Dedifferentiated amniotic fluid mesenchymal stem cell (primary cell): ENCODE results near the gene NUMB.

Experiments
- DNase-seq: peaks from one replicate; pipeline ENCODE4 v3.0.0-alpha.2; 2016; ENCODE audit errors: extremely low spot score

Gene NUMB

DNA sequence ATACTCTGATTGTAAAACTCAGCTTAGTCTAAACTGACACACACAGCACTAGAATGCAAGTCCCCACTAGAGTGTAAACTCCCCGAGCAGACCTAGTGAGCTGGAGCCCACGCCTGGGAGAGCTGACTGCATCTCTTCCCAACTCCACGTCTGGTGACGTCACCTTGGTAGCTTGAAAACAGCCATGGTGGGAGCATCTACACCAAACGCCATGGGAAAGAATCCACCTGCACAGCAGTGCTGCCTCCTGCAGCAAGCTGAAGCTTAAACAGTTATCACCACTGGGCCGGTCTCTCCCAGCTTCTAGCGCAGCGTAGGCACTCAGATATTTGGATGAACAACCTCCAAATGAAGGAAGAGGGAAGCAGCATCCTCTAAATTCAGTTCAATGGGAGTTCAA is 225.4 kb downstream of the NUMB start:
- no peak for DNase-seq

DNA sequence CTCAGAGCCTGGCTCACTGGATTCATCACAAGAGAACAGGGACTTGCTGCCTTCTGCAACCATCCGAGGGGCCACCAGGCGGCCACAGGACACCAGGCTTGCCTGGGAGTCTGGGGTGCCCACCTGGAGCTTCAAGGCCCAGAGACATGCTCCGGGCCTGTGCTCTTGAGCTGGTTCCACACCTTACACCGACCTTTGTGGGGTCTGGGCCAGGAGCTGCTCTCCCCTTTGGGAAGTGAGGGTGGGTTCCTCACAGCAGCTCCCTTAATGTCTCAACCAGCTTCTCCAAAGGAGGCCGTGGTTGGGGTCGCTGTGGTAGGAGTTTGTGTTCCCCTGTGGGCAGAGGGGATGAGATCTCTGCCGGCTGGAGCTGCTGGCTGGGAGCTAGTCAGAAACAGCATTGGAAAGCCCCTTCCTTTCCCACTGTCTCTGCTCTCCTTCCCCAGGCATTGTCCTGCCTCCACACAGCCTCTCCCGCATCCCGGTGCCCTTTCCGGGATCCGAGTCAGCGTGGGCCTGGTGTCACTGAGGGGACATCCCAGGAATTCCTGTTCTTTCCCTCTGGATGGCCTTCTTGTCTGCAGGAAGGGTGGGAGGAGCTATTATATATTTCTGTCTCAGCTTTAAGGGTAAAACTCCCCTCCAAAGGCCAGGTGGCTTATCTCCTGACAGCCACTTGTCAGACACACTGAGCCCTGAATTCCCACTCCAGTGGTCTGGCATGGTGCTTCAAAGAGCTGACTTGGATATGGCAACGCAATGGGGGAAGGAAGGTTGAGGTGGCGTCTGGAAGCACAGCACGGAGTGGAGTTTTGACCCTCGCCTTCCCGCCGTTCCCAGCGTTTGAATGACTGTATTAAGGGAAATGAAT is 226.1 kb downstream of the NUMB start:
- DNase-seq, result no peak

DNA sequence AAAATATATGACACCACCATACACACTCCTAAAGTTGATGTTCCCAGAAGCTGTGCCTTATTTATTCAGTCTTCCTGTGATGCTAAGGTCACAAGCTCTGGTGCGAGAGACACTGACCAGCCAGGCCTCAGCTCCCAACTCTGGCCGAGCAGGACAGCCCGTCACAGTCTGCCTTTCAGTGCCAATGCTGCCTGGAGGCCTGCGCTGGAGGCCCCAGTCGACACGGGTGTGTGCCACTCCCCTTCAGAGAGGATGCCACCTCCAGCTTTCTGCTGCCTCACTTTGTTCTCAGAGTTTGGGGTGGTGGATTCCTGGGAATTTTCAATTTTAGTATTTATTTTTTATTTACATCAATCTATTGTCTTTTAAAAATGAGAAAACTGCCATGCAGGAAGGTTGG is 228.3 kb downstream of the NUMB start:
- DNase-seq, result no peak

DNA sequence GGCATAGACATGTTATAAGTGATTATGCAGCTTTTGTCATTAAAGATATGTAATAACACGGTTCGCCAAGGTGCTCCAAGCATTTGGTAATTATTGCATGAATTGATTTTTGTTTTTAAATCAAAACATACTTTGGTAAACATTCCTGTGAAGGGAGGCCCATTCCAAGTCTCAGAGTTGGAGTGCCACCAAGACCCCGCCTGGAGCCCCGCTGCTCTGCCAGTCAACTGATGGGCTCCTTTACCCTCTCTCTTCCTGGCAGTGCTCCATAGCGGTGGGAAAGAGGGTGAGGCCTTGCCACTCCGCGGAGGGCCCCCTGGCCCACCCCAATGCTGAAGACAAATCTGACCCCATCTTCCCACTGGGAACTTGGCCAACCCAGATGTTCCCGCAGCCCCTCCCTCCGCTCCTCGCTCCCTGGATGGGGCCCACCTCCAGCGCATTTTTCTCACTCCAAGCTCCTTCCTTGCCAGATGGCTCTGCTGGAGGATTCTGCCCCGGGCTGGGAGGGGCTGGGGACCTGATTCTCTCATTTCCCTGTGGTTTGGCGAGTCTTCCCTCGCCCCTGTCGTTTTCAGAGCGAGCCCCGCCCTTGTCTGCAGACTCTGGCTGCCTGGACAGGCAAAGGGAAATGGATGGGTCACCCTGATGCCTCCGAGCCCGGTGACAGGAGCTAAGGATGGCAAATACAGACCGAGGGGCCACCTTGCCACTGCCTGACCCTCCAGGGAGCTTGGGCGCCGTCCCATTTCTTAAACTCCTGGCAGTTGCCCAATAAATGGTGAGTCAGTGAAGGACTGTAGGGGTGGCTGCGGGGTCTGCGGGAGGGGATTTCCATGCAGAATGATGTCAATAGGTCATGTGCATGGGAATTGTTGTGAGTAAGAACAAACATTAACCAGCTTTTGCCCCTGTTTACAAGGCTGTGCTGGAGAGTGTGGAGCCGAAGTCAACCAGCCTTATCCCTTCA is 230.2 kb downstream of the NUMB start:
- peak; percentile 74 for DNase-seq

DNA sequence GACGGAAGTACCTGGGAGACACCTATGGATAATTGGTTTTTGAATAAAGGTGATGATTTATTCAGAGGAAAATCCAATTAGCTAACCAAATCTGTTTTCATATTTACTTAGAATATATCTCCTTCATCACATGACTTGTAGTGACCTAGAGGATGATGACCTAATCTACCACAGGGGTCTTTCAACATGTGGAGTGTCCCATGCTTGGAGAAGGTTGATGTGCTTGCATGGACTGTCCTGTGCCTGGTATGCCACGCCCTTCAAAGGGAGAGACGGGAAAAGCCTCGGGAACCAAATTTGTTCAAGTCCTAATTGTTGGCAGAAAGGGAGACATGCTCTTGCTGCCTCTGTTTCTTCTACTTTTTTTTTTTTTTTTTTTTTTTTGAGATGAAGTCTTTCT is 232.8 kb downstream of the NUMB start:
- DNase-seq, result no peak
